GM10266 (cell line): Measurements from ENCODE around the gene MRPL36.
"Not testable (repeated sequence)": the region's sequence is repeated elsewhere in the genome, so short reads cannot be mapped to it uniquely, and the experiment has no call there.

ENCODE experiments used
- DNase-seq: peaks from one replicate; pipeline ENCODE4 v3.0.0; 2012; ENCODE audit errors: extremely low spot score
- TF ChIP-seq, protein P1 (sequence below): IDR thresholded peaks from 2 replicates; pipeline ENCODE4 v1.5.1; 2012; ENCODE audit warnings: mild to moderate bottlenecking, low read depth; ENCODE audit not compliant: control insufficient read depth, insufficient read depth; ENCODE audit errors: missing control alignments

Gene MRPL36

DNA sequence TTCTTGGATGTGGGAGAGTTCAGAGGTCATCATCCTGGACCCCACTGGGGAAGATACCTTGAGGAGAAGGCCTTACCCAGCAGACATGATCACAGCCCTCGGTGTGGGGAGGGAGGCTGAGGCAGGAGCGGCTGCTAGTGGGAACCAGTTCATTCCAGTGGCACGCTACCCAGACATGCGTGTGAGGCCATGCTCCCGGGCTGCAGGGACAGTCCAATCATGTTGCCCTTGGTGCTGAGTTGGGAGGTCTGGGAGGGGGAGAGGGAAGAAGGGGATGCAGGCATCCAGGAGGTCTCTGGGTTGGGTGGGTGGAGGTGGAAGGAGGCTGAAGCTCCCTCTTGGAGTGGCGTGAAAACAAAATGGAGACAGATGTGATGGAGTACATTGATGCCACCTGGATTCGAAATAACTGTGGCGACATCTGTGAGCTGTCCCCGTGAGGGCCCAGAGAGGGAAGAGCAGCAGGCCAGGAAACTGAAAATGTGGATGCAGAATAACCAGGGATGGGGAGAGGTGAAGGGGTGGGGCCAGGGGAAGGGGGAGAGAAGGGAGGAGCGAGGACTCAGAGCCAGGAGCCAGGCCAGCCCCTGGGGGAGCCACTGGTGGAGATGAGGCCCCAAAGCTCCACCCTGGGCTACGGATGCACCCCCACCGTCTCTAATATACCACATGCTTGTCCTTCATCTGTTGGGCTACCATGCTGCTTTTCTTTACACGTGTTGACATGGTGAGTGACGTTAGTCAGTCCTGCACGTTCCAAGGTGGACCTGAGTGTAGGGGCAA is 17.8 kb upstream of the MRPL36 start:
- TF ChIP-seq, protein P1, sequence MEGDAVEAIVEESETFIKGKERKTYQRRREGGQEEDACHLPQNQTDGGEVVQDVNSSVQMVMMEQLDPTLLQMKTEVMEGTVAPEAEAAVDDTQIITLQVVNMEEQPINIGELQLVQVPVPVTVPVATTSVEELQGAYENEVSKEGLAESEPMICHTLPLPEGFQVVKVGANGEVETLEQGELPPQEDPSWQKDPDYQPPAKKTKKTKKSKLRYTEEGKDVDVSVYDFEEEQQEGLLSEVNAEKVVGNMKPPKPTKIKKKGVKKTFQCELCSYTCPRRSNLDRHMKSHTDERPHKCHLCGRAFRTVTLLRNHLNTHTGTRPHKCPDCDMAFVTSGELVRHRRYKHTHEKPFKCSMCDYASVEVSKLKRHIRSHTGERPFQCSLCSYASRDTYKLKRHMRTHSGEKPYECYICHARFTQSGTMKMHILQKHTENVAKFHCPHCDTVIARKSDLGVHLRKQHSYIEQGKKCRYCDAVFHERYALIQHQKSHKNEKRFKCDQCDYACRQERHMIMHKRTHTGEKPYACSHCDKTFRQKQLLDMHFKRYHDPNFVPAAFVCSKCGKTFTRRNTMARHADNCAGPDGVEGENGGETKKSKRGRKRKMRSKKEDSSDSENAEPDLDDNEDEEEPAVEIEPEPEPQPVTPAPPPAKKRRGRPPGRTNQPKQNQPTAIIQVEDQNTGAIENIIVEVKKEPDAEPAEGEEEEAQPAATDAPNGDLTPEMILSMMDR: no peak
- no peak for DNase-seq

DNA sequence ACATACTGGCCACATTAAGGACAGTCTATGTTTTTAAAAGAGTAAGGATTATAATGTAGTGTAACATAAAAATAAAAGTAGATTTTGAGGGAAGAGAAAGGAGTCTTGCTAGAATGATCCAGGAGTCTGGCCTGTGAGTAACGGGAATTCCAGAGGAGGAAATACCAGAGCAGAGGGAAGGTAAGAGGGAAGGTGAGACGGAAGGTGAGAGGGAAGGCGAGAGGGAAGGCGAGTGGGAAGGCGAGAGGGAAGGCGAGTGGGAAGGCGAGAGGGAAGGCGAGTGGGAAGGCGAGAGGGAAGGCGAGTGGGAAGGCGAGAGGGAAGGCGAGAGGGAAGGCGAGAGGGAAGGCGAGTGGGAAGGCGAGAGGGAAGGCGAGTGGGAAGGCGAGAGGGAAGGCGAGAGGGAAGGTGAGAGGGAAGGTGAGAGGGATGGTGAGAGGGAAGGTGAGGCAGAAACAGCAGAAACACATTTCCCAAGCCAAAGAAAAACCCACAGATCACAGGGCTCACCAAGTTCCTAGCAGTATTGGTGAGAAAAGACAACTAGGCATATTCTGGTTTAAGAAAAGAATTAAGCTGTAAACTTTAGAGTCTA is 17.0 kb upstream of the MRPL36 start:
- not testable (repeated sequence) for DNase-seq

DNA sequence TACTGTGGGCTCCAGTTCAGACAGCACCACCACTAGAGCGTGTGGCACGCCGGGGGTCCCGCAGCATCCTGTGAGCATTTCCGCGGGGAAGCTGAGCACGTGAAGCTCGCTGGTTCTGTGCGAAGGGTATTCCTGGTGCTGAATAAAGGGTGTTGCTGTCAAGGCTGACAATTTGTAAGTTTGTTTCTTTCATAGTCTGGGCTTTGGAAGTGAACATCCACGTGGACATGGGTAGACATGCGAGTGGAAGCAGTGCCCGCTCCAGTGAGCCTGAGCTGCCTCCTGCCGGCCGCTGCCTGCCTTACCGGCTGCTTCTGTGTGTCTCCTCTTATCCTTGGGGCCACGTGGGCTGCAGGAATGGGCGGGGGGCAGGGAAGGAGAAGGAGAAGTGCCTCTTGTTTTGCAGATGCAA is 16.2 kb upstream of the MRPL36 start:
- no peak for DNase-seq
- TF ChIP-seq, protein P1: no peak

DNA sequence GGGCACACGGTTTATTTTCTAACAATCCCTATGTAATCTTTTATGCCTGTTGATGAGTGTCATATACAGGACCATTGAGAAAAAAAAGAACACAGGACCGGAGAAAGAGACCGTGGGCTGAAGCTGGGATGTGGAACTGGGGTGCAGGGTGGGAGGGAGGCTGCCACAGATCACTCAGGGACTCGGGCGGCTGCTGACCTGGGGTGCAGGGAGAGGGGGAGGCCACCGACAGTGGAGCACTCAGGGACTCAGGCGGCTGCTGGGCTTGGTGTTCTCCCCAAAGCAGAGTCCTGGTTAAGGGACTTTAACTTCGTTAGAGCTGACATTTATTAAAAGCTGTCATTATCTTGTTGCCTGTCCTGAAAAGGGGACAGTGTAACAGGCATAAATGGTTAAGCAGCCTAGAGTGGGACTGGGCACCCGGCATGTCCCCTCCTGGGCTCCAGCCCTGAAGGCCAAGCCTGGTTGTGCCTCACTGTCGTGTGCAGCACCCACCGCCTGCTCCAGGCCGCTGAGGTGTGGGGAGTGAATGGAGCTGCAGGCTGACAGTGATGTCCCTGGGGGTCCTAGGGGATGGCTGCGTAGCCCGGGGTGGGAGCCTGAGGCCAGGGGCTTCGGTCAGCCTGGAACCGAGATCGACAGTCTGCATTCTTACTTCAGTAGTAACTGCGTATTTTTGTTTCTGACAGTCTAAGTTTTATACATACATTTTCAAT is 15.6 kb upstream of the MRPL36 start:
- TF ChIP-seq, protein P1: no peak
- no peak for DNase-seq

DNA sequence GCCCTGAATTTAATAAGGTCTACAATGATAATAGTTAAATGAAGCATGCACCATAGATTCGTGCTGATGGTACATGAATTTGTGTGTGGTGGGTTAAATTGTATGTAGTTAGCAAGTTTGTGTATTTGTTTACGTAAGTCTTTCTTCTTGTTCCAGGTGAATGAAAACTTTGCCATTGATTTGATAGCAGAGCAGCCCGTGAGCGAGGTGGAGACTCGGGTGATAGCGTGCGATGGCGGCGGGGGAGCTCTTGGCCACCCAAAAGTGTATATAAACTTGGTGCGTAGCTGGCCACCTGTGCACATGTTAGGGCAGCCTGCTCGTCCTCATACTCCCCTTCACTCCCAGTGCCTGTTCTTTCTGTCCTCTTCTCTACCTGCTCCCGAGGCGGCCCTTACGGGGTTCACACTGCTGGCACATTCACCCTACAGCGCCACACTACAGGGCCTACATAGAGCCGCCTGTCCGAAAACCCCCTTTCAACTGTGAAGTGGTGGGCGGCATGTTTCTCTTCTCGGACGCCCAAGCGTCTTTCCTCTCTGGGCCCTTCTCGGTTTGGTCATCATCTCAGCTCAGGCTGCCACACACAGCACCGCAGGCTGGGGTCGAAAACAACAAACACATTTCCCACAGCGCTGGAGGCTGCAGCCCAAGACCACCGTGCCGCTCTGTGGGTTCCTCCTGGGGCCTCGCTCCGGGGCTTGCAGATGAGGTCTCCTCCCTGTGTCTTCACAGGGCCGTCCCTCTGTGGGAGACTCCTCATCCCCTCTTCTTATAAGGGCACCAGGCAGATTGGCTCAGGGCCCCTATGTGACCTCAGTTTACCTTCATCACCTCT is 14.8 kb upstream of the MRPL36 start:
- TF ChIP-seq, protein P1: no peak
- no peak for DNase-seq

DNA sequence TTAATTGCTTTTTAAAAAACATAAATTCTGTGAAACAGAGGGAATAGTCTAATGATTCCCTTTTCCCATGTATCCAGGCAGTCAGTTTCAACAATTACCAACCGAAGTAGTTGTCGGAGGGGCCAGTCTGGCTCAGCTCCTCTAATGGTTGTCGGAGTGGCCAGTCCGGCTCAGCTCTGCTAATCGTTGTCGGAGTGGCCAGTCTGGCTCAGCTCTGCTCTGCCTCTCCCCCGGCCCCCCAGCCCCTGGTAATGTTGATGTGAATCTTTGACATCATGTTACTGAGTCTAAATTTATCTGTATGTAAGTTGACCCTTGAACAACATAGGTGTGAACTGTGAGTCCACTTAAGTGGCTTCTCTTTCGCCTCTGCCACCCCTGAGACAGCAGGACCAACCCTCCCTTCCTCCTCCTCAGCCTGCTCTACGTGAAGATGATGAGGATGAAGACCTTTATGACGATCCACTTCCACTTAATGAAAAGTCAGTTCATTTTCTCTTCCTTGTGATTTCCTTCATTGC is 11.0 kb upstream of the MRPL36 start:
- DNase-seq: no peak
- TF ChIP-seq, protein P1: no peak

DNA sequence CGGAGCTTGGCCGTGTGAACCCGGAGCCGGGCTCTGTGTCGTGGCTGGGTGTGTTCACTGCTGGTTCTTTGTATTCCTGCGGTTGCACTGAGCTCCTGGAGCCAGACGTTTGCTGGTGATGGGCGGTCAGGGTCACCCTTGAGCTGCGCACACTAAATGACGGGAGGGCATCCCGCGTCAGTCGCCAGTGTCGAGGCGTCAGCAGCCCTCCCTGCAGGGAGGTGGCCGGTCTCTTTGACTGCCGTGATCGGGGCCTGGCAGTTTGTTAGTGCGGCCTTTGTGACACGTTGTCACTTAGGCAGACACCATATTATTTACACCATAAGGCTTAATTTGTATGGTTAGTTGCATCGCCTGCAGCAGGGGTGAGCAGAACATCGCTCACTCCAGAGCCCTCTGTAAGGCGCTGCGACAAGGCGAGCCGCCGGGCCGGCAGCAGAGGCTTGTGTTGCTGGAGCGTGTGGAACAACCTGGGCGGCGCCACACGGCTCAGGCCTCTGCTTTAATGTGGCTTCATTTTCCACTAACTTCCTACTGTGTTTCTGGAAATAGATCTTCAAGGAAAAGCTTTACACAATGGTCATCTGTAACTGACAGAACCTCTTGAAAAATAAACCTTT is 9.9 kb upstream of the MRPL36 start:
- DNase-seq: no peak

More for the DNA sequence above, 9.9 kb upstream of the MRPL36 start:
- TF ChIP-seq, protein P1: no peak
